HG03460 (cell line): ENCODE results near the gene PDE4D.
"Not testable (repeated sequence)": the region's sequence is repeated elsewhere in the genome, so short reads cannot be mapped to it uniquely, and the experiment has no call there.

Source experiments
- ATAC-seq: cut with Tn5 transposase; IDR thresholded peaks from one replicate; pipeline ENCODE4 v1.9.1; 2021; ENCODE audit not compliant: unreplicated experiment

PDE4D gene

DNA sequence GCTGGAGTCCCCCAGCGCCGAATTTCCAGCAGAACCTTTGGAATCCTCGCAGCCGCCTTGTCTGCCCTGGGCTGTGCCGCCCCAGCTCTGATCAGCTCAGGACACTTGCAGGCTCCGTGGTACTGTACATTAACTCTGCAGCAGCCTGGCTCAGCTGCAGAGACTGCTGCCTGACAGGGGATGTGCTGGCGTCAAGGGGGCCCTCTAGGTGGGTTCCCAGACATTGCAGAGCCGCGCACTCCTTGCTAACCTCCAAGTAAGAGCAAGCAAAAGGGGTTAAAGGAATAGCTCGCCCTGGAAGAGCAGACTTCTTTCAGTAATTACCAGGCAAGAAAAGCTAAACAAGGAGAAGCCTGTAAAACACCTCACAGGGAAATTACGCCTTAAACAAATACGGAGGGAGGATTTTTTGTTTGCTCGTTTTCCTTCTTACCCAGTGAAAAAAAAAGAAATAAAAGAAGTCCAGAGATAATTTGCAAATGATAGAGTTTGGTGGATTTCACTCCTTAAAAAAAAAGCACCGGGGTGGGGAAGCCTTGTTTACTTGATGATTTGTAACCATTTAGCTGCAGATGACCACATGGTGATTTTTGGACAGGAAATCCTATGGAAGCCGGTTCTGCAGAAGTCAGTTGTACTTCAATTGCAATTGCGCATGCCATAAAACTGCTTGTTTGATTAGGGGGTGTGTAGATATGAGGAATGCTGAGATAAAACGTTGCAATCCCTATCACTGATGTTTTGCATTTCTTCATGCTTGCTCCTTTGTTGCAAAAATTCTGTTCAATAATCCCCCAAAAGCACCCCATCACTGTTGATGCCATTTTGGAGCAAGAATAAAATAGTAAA is 305.8 kb downstream of the PDE4D start:
- no peak for ATAC-seq

DNA sequence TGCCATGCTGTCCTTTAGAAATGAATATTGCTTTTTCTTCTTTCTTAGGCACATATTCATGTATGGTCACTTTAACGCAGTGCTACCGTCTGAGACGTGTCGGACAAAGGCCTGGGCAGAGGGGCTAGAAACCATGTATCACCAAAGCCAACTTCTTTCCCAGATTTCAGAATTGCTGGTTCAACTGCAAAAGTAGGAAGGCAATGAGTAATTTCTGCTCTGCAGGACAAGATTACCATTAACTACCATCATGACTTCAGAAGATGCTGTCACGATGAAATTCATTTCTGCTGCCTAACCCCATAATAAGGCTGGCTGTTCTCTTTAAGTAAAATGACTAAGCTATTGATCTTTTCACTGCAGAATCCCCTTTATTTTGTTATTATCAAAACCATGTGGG is 306.7 kb downstream of the PDE4D start:
- no peak for ATAC-seq

DNA sequence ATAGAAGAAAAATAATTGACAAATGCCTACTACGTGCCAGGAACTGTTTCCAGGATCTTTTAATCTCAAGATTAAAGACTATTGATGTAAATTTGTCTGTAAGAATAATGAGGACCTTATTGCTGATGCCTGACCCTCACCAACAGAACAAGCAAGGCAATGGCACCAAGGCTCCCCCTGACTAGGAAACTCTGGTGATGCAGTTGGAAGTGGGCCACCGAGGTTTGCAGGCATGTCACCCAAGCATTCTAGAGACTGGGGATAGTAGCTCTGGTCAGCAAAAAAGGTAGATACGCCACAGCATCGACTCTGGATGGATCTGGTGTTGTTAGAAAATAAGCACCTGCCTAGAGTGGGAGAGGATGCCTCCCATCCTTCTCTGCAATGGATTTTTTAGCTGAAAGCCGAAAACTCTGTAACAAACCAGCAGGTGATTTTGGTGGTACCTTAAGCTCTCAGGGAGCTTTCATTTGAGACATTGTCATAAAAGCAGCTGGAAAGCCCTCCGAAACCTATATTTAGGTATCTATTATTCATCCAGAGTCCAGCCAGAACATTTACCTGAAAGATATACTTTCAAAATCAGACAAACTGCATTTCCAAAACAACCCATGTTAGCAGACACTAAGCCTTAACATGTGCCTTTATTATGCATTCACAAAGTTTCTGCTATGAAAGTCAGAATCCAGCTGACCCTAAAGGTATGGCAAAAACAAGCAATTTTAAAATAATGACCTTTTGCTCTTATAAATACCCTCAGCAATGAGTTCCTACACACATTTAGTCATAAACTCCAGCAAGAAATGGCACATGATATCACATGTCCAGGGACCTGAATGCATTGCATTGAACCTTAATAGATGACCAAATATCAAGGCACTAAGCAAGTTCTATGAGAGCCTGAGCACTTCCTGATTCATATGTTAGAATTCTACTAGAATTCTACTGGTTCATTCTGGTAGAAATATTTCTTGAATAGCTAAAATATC is 308.4 kb downstream of the PDE4D start:
- no peak for ATAC-seq

DNA sequence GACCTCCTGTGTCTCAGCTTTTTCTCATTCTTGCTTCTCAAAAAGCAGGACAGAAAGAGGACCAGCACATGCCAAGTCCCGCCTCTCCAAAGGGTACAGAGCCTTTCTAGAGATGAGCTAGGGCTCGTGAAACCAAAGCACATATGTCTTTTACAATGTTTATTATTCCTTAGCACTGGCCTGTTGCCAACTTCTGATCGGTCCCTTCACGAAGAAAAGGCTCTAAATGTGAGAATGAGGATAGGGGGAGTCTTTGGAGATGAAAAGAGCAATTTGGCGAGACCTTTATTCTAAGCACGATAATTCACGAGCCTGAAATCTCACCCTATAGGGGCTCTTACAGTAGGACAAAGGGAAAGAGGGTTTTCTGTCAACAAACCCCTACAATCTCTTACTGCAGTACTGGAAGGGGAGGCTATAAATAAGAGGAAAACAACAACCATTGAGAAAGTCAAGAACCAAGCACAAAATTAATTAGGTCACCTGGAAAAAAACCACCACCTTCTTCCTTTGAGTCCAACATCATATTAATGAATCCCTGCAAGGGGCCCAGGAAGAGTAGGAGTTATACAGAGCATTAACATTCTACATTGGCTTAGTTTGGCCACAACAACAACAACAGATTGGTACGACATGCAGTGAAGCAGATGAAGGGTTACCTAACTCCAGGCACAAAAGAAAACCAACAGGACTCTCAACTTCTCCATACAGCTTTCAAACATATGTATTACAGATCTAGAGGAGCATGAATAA is 309.5 kb downstream of the PDE4D start:
- no peak for ATAC-seq

DNA sequence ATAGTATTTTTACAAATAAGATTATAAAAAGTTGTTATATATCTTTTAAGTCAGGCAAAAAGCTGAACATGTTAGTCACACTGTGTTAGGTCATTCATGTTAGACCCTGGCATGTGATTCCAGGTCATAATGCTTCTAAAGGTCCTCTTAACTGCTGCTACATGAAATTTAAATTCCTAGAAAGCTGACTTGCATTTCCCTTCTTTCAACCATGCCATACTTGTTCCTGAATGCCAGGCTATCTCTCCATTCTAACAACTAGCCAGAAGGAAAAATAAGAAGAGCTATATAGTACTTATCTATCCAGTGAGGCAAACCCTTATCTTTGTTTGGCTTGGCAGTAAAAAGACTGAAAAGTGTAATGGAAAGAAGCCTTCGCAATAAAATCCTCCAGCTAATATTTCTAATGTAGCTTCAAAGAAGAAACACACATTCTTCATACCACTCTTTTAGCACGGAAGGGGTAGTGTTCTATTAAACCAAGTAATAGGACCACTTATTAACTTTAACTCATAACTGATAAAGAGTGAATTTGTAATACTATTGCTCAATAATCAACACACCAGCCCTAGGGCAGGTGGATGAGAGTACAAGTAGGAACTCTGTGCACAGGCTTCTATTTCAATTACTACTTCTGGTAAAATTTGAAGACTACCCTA is 310.2 kb downstream of the PDE4D start:
- ATAC-seq: no peak

DNA sequence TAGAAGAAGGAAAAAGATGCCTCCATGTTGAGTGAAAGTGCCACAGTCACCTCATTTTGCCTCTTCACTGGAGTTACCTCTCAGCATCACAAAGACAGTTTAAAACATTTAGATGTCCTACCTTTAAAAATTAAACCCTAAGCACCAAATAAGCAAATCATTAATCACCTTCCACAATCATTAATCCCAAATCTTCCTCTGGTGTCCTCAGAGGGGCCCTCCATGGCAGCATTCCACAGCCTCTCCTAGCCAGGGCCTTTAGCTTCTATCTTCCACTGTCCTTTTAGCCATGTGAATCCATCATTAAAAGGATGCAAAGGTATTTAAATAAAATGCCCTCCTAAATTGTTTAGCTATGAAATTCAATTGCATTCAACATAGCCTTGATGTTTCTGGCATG is 310.8 kb downstream of the PDE4D start:
- ATAC-seq: no peak

DNA sequence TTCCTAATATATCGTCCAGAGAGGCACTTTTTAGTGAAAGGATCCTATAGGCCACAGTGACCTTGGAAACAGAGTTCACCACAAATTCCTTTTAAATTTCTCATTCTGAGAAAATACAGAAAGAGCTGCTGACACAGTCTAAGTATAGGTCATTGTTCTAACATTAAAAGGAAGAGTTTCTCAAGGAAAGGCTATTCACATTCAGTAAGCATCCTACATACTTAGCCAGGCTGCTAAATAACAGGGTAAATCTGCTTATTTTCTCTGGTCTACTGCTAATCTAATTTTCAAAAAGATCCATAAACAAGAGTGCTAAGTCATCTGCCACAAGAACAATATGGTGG is 313.7 kb downstream of the PDE4D start:
- no peak for ATAC-seq

DNA sequence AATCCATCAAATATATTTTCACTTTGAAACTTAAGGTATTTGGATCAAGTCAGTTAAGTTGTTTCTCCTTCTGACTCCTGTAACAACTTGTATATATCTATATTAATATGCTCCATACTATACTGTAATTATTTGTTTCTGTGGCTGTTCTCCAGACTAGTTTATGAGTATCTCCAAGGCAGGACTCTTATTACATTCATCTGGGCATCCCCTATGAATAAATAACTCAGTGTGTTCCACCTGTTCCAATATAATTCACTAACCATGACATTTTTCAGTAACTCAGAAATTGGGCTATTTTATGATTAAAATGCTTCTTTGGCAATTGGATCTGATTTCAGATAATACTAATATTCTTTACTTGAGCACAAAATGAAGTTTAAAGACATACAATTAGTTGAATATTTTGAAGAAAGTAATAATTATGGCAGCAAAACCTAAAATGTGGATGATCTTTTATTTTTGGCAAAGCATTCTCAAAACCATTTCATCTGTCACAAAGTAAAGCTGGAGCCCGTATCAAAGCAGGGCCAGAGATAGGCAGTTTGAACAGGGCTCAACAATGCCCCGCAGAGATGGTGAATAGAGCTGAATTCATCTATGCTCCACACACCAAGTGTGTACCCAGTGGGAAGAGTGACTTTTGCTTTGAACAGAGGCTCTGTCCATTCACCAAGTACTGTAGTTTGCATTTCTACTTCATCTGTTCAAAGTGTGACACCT is 314.3 kb downstream of the PDE4D start:
- ATAC-seq: no peak

DNA sequence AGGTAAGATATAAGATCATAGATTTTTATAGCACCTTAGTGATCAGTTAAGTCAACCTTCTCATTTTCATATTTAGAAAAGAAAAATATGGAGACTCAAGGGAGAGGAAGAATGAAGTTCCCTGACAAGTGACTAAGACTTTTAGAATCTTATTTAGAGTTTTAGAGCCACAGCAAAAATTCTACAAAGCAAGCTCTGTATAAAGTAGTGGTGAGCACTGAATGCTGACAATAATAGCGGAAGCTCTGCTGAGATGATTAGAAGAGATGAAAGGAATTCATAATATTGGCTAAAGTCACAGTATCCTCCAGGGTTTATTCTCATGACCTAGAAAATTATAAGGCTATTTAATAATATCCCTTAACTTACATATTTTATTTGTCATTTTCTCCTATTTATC is 316.0 kb downstream of the PDE4D start:
- ATAC-seq: no peak

DNA sequence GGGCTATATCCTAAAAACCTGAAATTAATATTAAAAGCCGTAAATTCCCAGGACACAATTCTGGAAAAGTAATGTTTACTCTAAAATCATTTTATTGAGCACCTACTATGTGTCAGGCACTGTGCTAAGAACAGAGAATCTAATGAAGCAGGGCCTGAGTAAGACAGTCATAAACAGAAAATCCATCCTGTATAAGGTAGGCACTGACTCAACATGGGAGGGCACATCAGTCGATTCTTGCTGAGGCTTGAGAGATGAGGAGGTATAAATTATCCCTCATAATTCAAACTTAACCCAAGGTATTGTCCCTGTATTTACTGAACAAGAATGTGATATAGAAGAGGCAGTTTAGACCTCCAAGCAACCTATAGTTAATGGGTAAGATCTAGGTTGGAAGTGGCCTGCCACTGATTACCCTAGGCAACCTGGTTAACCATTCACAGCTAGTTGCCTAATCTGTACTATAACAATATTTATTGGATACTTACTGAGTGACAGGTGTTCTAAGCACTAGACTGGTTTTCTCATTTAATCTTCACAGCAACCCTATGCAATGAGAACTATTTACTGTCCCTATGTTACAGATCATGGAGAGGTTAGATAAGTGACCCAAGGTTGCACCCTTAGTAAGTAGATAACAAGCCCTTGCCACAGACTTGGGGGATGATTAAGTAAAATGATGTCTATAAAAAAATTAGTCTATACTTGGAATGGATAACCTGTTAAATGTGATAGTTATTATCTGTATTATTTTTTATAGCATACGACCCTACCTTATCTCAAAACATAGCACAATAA is 317.7 kb downstream of the PDE4D start:
- ATAC-seq: no peak

DNA sequence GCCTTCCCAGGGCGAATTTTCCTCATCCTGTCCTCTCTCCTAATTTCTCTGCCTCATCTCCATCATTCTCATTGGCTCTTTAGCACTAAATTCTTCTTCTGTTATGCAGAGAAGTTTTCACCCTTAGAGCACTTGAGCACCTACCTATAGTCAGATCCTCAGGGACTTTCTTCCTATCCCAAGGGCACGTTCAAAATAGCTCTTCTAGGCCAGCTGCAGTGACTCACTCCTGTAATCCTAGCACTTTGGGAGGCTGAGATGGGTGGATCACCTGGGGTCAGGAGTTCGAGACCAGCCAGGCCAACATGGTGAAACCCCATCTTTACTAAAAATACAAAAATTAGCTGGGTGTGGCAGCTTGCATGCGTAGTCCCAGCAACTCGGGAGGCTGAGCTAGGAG is 320.0 kb downstream of the PDE4D start:
- ATAC-seq: not testable (repeated sequence)

DNA sequence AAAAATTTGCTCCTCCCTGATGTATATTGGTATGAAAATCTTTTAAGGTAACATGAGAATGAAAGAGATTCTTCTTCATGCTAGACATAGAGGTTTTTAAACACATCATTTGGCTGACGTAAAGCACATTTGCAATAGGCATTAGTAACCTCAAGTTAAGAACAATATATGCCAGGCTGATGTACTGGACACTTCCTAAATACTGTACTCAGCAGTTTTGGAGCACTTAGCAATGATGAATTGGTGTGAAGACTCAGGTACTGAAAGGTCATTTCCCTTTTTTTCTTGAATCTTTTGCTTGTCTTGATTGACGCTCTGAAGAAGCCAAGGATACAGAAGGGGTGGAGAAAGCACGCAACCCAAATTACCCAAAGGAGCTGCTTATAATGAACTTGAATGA is 322.5 kb downstream of the PDE4D start:
- no peak for ATAC-seq

DNA sequence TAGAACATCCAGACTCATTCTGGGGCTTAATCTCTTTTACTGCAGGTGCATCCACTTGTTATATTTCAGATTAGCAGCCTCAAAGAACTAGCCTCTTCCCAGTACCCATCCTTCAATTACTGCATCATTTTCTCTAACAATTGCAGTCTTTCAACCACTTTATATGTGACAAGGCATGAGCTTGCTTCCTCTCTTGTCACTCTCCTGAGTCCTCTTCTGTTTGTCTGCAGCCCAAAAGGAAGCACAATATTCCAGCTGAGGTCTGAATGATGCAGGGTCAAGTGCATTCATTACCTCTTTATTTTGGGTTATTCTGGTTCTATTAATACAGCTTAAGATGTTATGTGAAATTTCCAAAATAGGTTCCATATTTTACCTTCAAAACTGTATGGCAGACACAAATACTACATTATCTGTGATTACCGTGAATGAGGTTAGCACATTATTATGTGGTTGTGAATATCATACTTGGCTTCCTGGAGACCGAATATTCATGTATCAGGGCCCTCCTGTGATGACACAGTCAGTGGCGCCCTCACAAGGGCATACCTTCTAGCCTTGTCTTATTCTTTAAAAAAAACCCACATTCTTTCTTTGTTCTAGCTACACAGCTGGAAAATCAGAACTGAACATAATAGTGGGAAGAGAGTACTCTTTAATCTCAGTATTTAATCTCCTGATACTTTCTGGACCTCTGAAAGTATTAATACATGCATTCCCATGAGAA is 323.8 kb downstream of the PDE4D start:
- ATAC-seq: no peak

DNA sequence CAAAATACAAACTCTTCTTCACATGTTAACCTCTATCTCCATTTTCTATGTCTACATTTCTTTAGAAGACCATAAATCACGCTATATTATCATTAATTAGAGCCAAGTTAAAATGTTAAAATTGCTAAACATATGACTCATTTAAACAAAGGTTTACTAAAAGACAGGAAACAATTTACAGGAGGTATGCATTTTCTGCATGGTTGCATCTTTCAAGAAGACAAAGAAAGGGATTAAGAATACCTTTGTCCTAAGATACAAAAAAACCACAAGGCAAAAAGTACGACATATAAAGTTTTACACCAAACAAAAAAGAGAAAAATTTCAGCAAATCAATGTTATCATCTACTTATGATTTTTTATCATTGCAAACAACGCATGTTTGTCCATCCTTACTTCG is 324.4 kb downstream of the PDE4D start:
- no peak for ATAC-seq

DNA sequence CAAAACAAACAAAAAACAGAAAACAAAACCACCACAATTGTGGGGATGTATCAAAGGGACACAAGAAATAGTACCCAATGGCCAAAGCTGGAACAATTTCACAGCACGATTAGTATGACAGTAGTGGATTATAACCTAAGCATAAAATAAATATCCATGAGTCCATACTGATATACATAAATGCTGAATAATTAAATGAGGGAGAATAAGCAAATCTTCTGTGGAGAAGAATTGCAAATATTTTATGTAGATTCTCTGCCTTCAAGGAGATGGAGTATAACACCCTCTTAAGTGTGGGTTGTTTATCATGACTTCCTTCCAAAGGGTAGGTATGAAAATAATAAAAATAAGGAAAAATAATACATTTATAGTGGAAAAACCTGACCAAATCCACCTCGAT is 325.4 kb downstream of the PDE4D start:
- ATAC-seq: no peak

DNA sequence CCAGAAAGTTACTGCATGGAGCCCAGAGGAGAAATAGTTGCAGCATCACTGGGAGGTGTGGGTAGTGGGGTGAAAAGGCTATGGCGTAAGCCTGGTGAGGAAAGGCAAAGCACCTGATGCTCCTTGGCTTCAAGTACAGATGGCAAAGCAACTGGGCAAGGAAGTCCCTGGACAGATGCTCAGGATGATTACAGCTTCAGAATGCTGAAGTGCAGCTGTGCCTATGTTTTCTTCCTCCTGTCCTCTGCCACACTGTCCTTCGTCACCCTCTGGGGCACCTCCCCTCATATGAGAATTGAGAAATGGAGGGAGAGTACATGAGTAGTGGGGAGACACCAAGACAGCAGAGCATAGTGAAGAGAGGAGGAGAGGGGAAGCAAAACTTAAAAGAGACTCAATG is 328.0 kb downstream of the PDE4D start:
- no peak for ATAC-seq

DNA sequence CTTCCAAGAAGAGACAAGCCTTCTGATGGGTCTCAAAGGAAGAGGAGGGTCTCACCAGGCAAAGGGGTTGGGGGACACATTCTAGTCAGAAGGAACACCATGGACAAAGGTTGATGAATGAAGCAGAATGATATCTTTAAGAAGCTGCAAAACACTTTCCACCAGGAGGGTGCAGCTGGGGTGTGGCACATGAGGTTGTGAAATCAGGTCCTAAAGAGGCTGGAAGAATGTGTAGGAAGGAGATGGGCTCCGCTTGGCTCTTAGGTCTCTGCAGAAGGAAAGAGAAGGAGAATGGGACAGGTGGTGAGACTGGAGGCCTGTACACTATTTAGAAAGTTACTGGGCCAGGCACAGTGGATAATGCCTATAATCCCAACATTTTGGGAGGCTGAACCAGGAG is 328.6 kb downstream of the PDE4D start:
- no peak for ATAC-seq

DNA sequence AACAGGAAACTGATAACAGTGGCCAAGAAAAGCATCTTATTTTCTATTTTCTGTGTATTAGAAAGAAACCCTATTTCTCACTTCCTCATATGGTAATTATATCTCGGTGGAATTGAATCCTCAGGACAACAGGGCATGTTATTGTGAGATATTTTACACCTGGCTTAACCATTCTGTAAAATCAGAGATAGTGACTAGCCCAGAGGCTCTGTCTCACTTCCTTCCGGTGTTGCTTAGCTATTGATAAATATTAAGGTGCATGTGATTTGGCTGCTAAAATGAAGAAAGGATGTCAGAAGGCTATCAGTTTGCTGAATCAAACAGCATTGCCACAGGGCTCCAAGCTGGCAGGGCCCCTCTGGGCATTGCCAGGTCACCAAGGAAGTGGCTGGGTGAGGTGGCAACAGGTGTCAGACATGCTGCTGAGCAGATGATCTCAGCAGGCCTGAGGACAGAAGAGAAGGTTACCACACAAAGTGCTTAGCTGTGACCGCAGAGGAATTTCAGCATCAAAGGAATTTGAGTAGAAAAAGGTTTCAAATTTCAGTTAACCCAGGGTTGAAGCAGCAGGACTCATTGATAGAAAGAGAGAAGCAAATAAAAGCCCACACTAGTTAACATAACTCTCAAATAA is 330.7 kb downstream of the PDE4D start:
- peak; percentile 90 for ATAC-seq
